ENCODE measurements around the gene SNRPE. TPM values are rescaled to one million over a fixed set of nuclear protein-coding genes. Genes with fewer than 3 reads are reported as not detected.

Gene SNRPE
- total RNA-seq, 1 donor from 2014 or later: 89.2 TPM

DNA sequence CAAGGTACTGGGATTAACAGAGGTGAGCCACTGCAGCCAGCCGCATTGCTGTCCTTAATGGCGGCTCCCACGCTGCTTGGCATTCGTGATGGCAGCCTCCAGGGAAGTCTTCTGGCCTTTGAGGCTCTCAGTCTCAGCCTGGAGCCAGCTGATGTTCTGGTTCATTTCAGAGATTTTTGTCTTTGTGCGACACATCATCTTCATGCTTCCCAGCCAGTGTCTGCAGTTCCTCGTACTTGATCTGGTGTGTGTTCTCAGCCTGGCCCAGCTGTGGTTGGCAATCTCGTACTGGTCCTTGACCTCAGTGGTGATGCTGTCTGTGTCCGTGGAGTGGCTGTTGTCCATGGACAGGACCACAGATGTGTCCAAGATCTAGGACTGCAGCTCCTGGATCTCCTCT, 11.7 kb downstream of the SNRPE start:
- Histone ChIP-seq H3K36me3 (ENCODE audit: control insufficient read depth in 3 of 3, insufficient read depth in 3 of 3, low read length in 3 of 3) (peaks cover 20 to 35% (median 30%) of the 10 kb centered on the region in 3 donors), H3K4me1 (ENCODE audit: control insufficient read depth in 3 of 3, insufficient read depth in 3 of 3, low read length in 3 of 3) (peaks cover 0 to 5% (median 0%) of the 10 kb centered on the region in 3 donors), H3K27ac (ENCODE audit: low read depth, low read length) (no peak overlapping the region), H3K9ac (ENCODE audit: low read depth in 1 of 3, low read length in 3 of 3) (no peak overlapping the region), H3K9me3 (ENCODE audit: control insufficient read depth in 3 of 3, low read length in 3 of 3) (no peaks in the 10 kb centered on the region), H3K27me3 (ENCODE audit: control insufficient read depth in 3 of 3, insufficient read depth in 3 of 3, low read length in 3 of 3) (no peaks in the 10 kb centered on the region), H3K4me3 (ENCODE audit: low read length in 3 of 3) (no peak overlapping the region)

GRCh38 chr1:203878422-203878821, 17.0 kb downstream of the SNRPE start:
- Histone ChIP-seq H3K9me3 (ENCODE audit: control insufficient read depth in 3 of 3, low read length in 3 of 3) (no peaks in the 10 kb centered on the region), H3K4me3 (ENCODE audit: low read length in 3 of 3) (no peak overlapping the region), H3K27ac (ENCODE audit: low read depth, low read length) (no peak overlapping the region), H3K9ac (ENCODE audit: low read depth in 1 of 3, low read length in 3 of 3) (no peak overlapping the region), H3K4me1 (ENCODE audit: control insufficient read depth in 3 of 3, insufficient read depth in 3 of 3, low read length in 3 of 3) (no peaks in the 10 kb centered on the region), H3K36me3 (ENCODE audit: control insufficient read depth in 3 of 3, insufficient read depth in 3 of 3, low read length in 3 of 3) (peaks cover 8 to 12% (median 8%) of the 10 kb centered on the region in 3 donors), H3K27me3 (ENCODE audit: control insufficient read depth in 3 of 3, insufficient read depth in 3 of 3, low read length in 3 of 3) (no peaks in the 10 kb centered on the region)

GRCh38 chr1:203880606-203881005, 19.2 kb downstream of the SNRPE start:
- H3K27me3 ChIP-seq (ENCODE audit: control insufficient read depth in 3 of 3, insufficient read depth in 3 of 3, low read length in 3 of 3): no peaks in the 10 kb centered on the region
- no peak overlapping the region for H3K4me3 ChIP-seq (ENCODE audit: low read length in 3 of 3)
- H3K27ac ChIP-seq (ENCODE audit: low read depth, low read length): no peak overlapping the region
- no peaks in the 10 kb centered on the region for H3K9me3 ChIP-seq (ENCODE audit: control insufficient read depth in 3 of 3, low read length in 3 of 3)
- H3K4me1 ChIP-seq (ENCODE audit: control insufficient read depth in 3 of 3, insufficient read depth in 3 of 3, low read length in 3 of 3): no peaks in the 10 kb centered on the region
- no peak overlapping the region for H3K9ac ChIP-seq (ENCODE audit: low read depth in 1 of 3, low read length in 3 of 3)
- H3K36me3 ChIP-seq (ENCODE audit: control insufficient read depth in 3 of 3, insufficient read depth in 3 of 3, low read length in 3 of 3): peaks cover 2 to 7% (median 4%) of the 10 kb centered on the region in 3 donors

DNA sequence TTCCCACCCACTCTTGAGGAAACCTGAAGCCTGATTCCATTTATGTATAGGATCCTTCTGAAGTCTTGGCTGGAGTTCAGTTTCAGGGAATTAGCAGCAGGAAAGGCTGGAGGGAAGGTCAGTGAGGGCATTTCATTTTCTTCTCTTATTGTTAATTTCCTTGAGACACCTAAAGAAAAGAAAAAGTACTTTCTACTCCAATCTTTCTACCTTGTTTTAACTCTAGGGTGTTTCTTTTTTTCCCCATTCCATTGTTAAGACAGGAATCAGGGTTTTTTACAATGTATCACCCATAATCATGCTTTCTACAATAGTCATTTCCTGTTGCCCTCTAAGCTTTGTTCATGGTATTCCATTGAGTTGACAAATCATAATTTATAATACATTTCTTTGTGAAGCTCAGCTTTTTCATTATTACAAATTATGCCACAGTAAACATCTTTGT, 27.4 kb downstream of the SNRPE start:
- H3K27ac ChIP-seq (ENCODE audit: low read depth, low read length): no peak overlapping the region

GRCh38 chr1:203891950-203892349, 30.6 kb downstream of the SNRPE start:
- no peaks in the 10 kb centered on the region for H3K4me1 ChIP-seq (ENCODE audit: control insufficient read depth in 3 of 3, insufficient read depth in 3 of 3, low read length in 3 of 3)

More for the DNA sequence above, 27.4 kb downstream of the SNRPE start:
- H3K9me3 ChIP-seq (ENCODE audit: control insufficient read depth in 3 of 3, low read length in 3 of 3): no peaks in the 10 kb centered on the region
- no peaks in the 10 kb centered on the region for H3K27me3 ChIP-seq (ENCODE audit: control insufficient read depth in 3 of 3, insufficient read depth in 3 of 3, low read length in 3 of 3)
- no peak overlapping the region for H3K9ac ChIP-seq (ENCODE audit: low read depth in 1 of 3, low read length in 3 of 3)
- H3K4me3 ChIP-seq (ENCODE audit: low read length in 3 of 3): no peak overlapping the region
- H3K4me1 ChIP-seq (ENCODE audit: control insufficient read depth in 3 of 3, insufficient read depth in 3 of 3, low read length in 3 of 3): no peaks in the 10 kb centered on the region
- H3K36me3 ChIP-seq (ENCODE audit: control insufficient read depth in 3 of 3, insufficient read depth in 3 of 3, low read length in 3 of 3): no peaks in the 10 kb centered on the region

GRCh38 chr1:203898458-203899352, 37.3 kb downstream of the SNRPE start:
- Histone ChIP-seq H3K36me3 (ENCODE audit: control insufficient read depth in 3 of 3, insufficient read depth in 3 of 3, low read length in 3 of 3) (no peaks in the 10 kb centered on the region), H3K9ac (ENCODE audit: low read depth in 1 of 3, low read length in 3 of 3) (no peak overlapping the region), H3K4me1 (ENCODE audit: control insufficient read depth in 3 of 3, insufficient read depth in 3 of 3, low read length in 3 of 3) (no peaks in the 10 kb centered on the region), H3K9me3 (ENCODE audit: control insufficient read depth in 3 of 3, low read length in 3 of 3) (peaks cover 0 to 6% (median 2%) of the 10 kb centered on the region in 3 donors), H3K27me3 (ENCODE audit: control insufficient read depth in 3 of 3, insufficient read depth in 3 of 3, low read length in 3 of 3) (no peaks in the 10 kb centered on the region), H3K4me3 (ENCODE audit: low read length in 3 of 3) (no peak overlapping the region), H3K27ac (ENCODE audit: low read depth, low read length) (no peak overlapping the region)

More at GRCh38 chr1:203891950-203892349, 30.6 kb downstream of the SNRPE start:
- Histone ChIP-seq H3K36me3 (ENCODE audit: control insufficient read depth in 3 of 3, insufficient read depth in 3 of 3, low read length in 3 of 3) (no peaks in the 10 kb centered on the region), H3K9ac (ENCODE audit: low read depth in 1 of 3, low read length in 3 of 3) (no peak overlapping the region), H3K4me3 (ENCODE audit: low read length in 3 of 3) (no peak overlapping the region), H3K27me3 (ENCODE audit: control insufficient read depth in 3 of 3, insufficient read depth in 3 of 3, low read length in 3 of 3) (no peaks in the 10 kb centered on the region), H3K9me3 (ENCODE audit: control insufficient read depth in 3 of 3, low read length in 3 of 3) (peaks cover 0 to 6% (median 0%) of the 10 kb centered on the region in 3 donors), H3K27ac (ENCODE audit: low read depth, low read length) (no peak overlapping the region)

DNA sequence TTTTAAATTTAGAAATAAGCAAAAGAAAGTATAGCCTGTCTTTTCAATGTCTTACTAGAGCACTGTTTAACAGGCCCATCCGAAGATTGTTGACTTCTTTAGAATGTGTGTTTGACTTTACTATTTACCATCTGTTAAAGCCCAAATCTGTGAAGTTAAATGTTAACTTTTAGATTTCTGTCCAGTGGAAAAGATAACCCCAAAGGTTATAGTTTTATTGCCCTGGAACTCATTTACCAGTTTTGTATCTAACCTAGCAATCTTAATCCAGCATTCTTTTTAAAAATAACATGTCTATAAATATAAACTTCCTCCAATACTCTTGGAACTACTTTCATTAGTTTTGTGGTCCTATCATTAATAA, 37.9 kb downstream of the SNRPE start:
- Histone ChIP-seq H3K36me3 (ENCODE audit: control insufficient read depth in 3 of 3, insufficient read depth in 3 of 3, low read length in 3 of 3) (no peaks in the 10 kb centered on the region), H3K9me3 (ENCODE audit: control insufficient read depth in 3 of 3, low read length in 3 of 3) (peaks cover 0 to 4% (median 2%) of the 10 kb centered on the region in 3 donors), H3K4me1 (ENCODE audit: control insufficient read depth in 3 of 3, insufficient read depth in 3 of 3, low read length in 3 of 3) (no peaks in the 10 kb centered on the region), H3K9ac (ENCODE audit: low read depth in 1 of 3, low read length in 3 of 3) (no peak overlapping the region), H3K27me3 (ENCODE audit: control insufficient read depth in 3 of 3, insufficient read depth in 3 of 3, low read length in 3 of 3) (no peaks in the 10 kb centered on the region), H3K4me3 (ENCODE audit: low read length in 3 of 3) (no peak overlapping the region), H3K27ac (ENCODE audit: low read depth, low read length) (no peak overlapping the region)

GRCh38 chr1:203899869-203900714, 38.7 kb downstream of the SNRPE start:
- no peak overlapping the region for H3K4me3 ChIP-seq (ENCODE audit: low read length in 3 of 3)
- peaks cover 0 to 2% (median 0%) of the 10 kb centered on the region in 3 donors for H3K9me3 ChIP-seq (ENCODE audit: control insufficient read depth in 3 of 3, low read length in 3 of 3)
- H3K9ac ChIP-seq (ENCODE audit: low read depth in 1 of 3, low read length in 3 of 3): no peak overlapping the region
- no peaks in the 10 kb centered on the region for H3K36me3 ChIP-seq (ENCODE audit: control insufficient read depth in 3 of 3, insufficient read depth in 3 of 3, low read length in 3 of 3)
- H3K4me1 ChIP-seq (ENCODE audit: control insufficient read depth in 3 of 3, insufficient read depth in 3 of 3, low read length in 3 of 3): no peaks in the 10 kb centered on the region
- no peaks in the 10 kb centered on the region for H3K27me3 ChIP-seq (ENCODE audit: control insufficient read depth in 3 of 3, insufficient read depth in 3 of 3, low read length in 3 of 3)
- H3K27ac ChIP-seq (ENCODE audit: low read depth, low read length): no peak overlapping the region

- Histone ChIP-seq H3K27me3 (ENCODE audit: control insufficient read depth in 3 of 3, insufficient read depth in 3 of 3, low read length in 3 of 3) (no peaks in the 10 kb centered on the region), H3K36me3 (ENCODE audit: control insufficient read depth in 3 of 3, insufficient read depth in 3 of 3, low read length in 3 of 3) (no peaks in the 10 kb centered on the region), H3K9ac (ENCODE audit: low read depth in 1 of 3, low read length in 3 of 3) (no peak overlapping the region), H3K4me3 (ENCODE audit: low read length in 3 of 3) (no peak overlapping the region), H3K4me1 (ENCODE audit: control insufficient read depth in 3 of 3, insufficient read depth in 3 of 3, low read length in 3 of 3) (no peaks in the 10 kb centered on the region), H3K27ac (ENCODE audit: low read depth, low read length) (no peak overlapping the region), H3K9me3 (ENCODE audit: control insufficient read depth in 3 of 3, low read length in 3 of 3) (peaks cover 0 to 2% (median 0%) of the 10 kb centered on the region in 3 donors)
Observed at GRCh38 chr1:203901581-203901980, 40.2 kb downstream of the SNRPE start.

- Histone ChIP-seq H3K9me3 (ENCODE audit: control insufficient read depth in 3 of 3, low read length in 3 of 3) (peaks cover 0 to 2% (median 0%) of the 10 kb centered on the region in 3 donors), H3K36me3 (ENCODE audit: control insufficient read depth in 3 of 3, insufficient read depth in 3 of 3, low read length in 3 of 3) (no peaks in the 10 kb centered on the region), H3K27me3 (ENCODE audit: control insufficient read depth in 3 of 3, insufficient read depth in 3 of 3, low read length in 3 of 3) (no peaks in the 10 kb centered on the region)
Observed at GRCh38 chr1:203905275-203905674, 43.9 kb downstream of the SNRPE start.

More at GRCh38 chr1:203905275-203905674, 43.9 kb downstream of the SNRPE start:
- Histone ChIP-seq H3K9ac (ENCODE audit: low read depth in 1 of 3, low read length in 3 of 3) (no peak overlapping the region), H3K4me1 (ENCODE audit: control insufficient read depth in 3 of 3, insufficient read depth in 3 of 3, low read length in 3 of 3) (no peaks in the 10 kb centered on the region), H3K4me3 (ENCODE audit: low read length in 3 of 3) (no peak overlapping the region), H3K27ac (ENCODE audit: low read depth, low read length) (no peak overlapping the region)
